Uterus (tissue), 2 donors: ENCODE results near the gene SMIM1.

Experiments
- POLR2A ChIP-seq, 2 donors: fragments of 450-650 bp; IDR thresholded peaks; one replicate each; pipeline ENCODE4 v1.6.1; 2016; ENCODE audit warnings: antibody characterized with exemption in 2 of 2, mild to moderate bottlenecking in 1 of 2, moderate library complexity in 1 of 2
- TF ChIP-seq, protein P1 (sequence below), 4 experiments: fragments of 200-600 bp in 2 of 4; fragments of 450-650 bp in 2 of 4; sonication (generic) in 2 of 4; IDR thresholded peaks; one replicate each; pipeline ENCODE4 v1.5.1; 2016 to 2019; ENCODE audit warnings: antibody characterized with exemption in 4 of 4, mild to moderate bottlenecking in 2 of 4, moderate library complexity in 1 of 4

DNA sequence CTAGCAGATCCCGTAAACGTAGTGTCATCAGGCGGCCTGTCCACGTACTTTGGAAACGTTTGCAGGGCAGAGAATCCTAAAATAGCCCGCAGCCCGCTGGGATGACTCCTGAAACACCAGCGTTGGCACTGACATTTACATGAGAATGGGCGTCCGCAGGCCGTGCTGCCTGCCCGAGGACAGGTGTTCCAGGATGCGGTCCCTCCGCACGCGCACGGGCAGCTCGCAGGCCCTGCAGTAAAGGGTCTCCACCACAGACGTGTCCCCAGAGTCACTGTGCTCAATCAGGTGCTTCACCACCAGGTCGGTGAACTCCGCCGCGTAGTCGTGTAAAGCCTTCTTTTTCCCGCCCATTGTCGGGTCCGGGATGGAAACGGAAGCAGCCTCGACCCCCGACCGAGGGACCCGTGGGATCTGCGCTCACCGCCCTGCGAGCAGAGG, 26.1 kb upstream of the SMIM1 start:
- TF ChIP-seq, protein P1, sequence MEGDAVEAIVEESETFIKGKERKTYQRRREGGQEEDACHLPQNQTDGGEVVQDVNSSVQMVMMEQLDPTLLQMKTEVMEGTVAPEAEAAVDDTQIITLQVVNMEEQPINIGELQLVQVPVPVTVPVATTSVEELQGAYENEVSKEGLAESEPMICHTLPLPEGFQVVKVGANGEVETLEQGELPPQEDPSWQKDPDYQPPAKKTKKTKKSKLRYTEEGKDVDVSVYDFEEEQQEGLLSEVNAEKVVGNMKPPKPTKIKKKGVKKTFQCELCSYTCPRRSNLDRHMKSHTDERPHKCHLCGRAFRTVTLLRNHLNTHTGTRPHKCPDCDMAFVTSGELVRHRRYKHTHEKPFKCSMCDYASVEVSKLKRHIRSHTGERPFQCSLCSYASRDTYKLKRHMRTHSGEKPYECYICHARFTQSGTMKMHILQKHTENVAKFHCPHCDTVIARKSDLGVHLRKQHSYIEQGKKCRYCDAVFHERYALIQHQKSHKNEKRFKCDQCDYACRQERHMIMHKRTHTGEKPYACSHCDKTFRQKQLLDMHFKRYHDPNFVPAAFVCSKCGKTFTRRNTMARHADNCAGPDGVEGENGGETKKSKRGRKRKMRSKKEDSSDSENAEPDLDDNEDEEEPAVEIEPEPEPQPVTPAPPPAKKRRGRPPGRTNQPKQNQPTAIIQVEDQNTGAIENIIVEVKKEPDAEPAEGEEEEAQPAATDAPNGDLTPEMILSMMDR (IDR thresholded peaks at IDR 0.05) = no peak
- TF ChIP-seq POLR2A (IDR thresholded peaks at IDR 0.05) = no peak
